HG03460 (cell line): ENCODE measurements around the gene CORIN.
"Not testable (repeated sequence)": the region's sequence is repeated elsewhere in the genome, so short reads cannot be mapped to it uniquely, and the experiment has no call there.

ENCODE experiments used
- ATAC-seq: cut with Tn5 transposase; IDR thresholded peaks from one replicate; pipeline ENCODE4 v1.9.1; 2021; ENCODE audit not compliant: unreplicated experiment

The CORIN gene

DNA sequence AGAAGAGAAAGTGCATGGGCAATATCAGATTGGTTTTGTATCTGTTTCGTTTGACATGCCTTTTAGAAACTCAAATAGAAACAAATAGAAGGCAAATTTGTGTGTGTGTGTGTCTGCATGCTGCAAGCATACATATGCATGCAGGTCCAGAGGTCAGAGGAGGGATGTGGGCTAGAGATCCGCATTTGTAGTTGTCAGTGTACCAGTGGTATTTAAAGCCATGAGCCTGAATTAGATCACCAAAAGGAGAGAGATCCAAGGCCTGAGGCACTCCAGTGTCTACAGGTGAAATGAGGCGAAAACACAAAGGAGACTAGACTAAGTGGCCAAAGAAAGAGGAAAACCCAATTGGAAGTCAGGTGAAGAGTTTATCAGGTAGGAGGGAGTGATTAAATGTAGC lies 106.7 kb downstream of the CORIN start:
- no peak for ATAC-seq

DNA sequence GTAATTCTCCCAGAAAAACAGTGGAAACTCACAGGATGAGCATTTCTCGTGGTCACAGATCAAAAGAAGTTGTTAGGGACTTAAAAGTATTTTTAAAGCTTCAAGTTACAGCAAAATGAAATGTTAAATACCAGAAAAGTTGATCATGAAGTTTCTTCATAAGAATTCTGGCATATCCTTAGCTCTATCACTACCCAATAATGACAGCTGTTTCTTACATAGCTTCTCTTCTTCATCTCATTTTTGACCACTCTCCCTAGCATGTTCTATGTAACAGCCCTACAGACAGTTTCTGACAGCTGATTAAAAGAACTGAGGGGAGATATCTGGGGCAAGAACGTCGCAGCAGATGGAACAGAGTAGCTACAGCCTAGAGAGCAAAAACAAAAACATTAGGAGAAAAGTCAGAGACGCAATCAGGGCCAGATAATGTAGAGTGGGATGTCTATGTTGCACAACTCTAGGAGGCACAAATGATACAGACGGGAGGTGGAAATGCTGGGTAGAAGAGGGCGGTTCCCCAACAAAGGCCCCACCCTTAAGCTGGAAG lies 108.7 kb downstream of the CORIN start:
- no peak for ATAC-seq

DNA sequence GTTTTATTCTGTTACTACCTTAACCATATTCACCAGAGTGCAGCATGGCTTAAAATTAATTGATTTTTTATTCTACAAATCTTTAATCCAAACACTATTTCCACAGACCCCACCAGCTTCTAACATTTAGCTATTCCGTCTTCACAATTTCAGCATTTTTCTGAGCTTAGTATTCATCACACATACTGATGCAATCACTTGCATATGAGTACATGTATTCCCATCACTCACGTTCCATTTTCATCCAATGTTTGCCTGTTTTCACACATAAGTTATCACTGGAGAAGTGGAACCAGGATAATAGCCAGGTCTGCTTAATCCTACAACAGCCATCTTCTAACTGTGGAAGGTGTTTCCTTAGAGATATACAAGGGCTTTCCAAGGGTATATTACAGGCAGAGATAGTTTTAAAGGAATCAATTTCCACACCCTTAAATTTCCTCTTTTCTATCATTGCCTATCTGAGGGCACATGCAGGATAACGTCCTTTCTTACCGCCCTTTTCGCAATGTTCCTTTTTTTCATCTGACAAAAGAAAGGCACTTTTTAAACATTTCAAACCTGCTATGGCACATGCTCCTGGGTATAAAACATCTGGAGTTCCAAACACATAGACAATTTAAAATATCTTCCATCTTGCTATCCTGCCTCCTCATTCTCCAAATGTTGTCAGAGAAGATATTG lies 115.8 kb downstream of the CORIN start:
- ATAC-seq = no peak

DNA sequence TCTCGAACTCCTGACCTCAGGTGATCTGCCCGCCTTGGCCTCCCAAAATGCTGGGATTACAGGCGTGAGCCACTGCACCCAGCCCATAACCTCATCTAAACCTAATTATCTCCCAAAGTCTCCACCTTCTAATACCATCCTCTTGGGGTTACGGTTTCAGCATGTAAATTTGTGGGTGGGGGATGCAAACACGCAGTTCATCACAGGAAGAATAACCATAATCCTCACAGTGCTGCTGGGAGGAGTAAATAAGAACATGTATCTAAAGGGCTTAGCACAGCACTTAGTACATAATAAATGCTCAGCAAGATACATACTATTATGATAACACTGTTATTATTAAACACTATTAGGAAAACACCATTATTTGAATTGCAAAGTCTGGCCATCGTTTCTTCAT lies 116.4 kb downstream of the CORIN start:
- no peak for ATAC-seq

DNA sequence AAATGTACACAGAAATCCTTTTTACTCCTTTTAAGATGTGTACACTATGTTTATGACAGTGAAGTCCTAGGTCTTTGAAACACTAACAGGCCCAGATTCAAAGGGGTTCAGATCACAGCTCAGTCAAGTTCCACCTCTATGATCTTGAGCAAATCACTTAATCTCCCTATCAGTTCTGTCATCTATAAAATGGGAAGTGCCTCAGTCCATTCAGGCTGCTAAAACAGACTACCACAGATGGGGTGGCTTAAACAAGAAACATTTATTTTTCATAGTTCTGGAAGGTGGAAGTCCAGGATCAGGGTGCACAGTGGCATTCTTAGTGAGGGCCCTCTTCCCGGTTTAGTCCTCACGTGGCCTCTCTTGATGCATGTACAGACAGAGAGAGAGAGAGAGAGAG lies 117.1 kb downstream of the CORIN start:
- ATAC-seq = no peak

DNA sequence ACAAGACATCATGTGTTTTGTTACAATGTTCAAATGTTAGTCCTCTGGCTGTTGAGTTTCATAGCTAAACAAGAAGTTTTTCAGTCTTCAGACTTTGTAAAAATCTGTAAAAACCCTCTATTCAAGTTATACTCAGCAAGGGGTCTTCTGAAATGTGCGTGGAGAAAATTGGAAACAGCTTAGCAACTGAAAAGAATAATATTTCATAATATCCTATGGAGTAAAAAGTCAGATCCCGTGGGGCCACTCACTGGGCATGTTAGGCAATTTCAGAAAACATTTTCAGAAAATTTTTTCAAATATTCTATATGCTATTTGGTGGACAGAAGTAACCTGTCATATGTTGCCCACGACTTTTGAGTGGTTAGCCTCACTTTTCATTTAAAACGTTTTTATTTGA lies 118.3 kb downstream of the CORIN start:
- ATAC-seq = no peak

DNA sequence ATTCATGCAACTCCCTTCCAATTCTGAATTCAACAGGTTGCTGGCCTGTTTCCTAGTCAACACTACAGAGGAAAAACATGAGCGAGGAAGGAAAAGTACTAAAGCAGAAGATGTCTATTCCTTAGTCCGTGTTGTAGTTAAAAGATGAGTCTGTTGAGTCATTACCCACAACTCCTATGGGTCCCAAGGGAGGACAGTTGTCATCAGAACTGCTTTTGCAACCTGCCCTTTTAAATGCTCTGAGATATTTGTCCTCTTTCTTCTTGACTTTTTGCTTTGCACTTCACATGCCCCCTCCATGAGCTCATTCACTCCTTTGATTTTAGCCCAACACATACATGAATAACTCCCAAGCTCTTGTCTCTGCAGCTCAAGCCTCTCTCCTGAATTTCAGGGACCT lies 119.2 kb downstream of the CORIN start:
- no peak for ATAC-seq

DNA sequence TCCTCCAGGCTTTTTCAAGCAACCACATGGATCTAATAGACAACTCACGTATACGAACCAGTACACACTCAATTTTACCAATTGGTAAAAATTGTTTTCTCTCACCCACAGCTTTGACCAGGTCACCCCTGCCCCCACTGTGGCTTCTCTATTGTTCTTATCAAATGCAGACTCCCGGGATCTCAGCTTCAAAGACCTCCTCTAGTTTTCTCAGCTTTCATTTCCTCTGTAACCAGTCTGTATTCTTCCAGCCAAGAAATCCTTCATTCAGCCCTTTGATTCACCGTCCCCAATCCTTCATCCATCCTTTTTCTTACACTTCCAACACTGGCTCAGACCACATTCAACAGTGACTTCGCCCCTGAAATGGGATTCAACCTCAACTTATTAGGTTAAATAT lies 120.7 kb downstream of the CORIN start:
- no peak for ATAC-seq

DNA sequence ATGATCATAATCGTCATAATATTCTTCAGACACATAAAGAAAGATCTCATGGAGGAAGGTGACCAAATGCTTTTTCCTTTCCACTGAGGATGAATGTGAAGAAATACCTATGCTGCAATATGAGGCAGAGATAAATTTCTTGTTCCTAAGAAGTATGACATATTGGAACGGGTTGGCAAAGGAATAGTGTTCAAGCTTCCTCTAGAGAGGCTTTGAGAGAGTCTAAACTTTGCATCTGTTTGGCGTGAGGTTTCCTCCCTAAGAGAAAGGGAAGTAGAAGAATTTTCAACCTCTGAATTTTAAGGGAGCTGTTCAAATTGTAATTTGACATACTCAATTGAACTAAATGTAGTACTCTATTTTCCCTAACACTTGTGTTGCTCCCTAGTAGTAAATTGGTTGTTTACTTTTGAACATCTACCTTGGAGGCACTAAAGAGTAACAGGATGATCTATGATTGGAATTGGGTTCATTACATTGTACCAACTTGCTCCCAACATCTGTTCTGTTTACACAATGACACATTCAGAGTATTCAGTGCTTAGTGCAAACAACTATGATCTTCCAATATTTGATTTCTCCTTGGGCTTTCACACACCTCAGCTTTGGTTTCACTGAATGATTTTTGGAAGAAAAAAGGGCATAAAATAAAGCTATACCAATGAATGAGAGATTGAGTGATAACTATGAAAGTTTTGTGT lies 122.0 kb downstream of the CORIN start:
- no peak for ATAC-seq

DNA sequence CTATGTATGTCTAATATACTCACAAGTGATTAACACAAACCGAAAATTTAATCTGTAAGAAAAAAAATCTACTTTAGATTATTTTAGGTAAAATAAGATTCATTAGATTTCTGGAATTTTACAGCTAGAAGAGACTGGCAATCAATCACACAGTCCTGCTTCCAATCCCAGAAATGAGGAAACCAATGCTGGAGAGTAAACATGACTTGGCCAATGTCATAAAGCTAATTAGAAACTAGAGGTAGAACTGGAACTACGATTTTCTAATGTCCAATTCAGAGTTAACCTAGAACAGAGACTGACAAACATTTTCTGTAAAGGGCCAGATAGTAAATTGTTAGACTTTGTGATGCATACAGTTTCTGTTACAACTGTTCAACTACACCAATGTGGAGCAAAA lies 123.6 kb downstream of the CORIN start:
- ATAC-seq = no peak

DNA sequence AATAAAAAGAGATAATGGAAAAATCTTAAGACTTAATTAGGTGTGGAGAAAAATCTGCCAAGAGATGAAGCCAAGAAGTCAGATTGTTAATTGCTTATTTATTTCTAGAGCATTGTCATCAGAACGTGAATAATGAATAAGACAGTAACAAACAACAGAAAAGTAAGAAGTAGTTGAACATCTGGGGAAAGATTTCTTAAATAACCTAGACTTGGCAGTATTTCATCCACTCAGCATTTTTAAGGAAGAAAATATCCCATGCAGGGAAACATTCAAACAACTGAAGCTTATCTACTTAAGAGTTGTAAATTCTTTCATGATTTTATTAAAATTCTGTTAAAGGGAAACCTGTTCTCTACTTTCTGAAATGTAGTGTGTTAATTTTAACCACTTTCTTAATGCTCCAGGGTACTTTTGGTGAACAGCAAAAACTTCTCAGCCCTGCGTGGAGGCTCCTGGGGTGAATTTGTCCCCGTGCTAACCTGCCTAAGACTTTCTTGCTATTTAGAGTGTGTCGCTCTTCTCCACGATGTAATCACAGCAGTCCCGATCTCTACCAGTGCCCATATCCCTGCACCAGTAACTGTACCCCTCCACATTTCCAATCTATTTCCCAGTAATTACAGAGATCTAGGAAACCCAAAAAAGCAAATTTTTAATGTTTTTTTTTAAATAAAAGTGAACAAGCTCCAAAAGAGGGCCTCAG lies 124.6 kb downstream of the CORIN start:
- ATAC-seq = no peak

DNA sequence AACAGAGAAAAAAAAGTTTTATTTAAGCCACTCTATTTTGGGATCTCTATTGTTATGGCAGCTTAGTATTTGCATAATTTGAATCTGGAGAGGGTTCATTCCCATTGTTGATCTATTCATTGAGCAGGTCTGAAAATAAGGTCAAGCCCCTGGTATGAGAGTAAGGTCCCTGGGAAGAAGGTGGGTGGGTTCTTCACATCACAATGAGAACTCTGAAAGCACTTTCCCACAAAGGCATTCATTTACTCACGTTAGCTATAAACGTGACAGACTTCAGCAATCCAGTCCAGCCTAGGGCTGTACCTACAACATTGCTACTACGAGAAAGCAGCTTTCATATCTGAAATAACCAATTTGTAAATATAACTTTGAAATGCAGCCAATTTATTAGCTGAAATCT lies 126.2 kb downstream of the CORIN start:
- ATAC-seq = no peak

DNA sequence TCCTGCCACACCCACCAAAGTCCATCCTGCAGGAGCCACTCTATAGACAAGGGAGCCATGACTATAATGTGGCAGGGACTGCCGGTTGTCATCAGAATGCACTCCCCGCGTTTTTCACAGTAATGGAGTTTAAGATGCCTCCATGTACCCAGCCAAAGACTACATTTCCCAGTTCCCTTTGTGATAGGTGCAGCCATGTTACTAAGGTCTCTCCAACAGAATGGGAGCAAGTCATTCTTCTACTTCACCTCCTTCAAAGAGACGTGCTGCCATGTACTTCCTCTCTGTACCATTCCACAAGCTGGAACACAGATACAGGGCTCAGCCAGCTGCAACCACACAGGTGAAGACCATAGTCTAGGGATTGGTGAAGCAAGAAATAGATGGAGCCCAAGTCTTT lies 126.7 kb downstream of the CORIN start:
- no peak for ATAC-seq

DNA sequence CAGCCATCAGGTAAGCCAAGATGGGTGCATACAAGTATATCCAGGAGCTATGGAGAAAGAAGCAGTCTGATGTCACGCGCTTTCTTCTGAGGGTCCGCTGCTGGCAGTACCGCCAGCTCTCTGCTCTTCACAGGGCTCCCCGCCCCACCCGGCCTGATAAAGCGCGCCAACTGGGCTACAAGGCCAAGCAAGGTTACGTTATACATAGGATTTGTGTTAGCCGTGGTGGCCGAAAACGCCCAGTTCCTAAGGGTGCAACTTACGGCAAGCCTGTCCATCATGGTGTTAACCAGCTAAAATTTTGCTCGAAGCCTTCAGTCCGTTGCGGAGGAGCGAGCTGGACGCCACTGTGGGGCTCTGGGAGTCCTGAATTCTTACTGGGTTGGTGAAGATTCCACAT lies 131.5 kb downstream of the CORIN start:
- not testable (repeated sequence) for ATAC-seq

DNA sequence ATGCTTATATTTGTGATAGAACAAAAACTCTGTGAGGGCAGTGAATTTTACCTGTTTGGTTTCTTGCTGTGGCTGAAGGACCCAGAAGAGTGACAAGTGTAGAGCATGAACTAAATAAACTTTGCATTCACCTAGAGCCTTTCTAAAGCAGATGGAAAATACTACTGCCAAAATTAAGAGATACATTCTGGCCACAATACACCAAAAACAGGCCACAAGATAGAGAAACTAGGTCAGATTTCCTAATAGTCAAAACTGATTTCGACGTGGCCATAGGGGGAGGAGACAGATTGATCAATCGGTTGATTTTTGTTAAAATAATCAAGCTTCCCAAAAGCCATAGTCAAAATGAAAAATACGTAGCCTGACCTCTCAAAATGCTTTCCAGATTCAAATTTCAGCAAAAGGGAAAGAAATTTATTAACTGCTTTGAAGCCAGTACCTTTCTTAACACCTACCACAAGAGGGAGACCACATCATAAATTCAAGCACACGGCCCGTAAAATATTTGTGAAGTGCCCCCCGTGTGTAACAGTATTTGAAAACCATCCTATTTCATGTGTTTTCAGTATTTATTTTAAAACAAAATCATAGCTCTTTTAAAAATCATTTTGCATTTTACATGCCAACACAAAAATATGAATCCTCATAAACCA lies 132.4 kb downstream of the CORIN start:
- ATAC-seq = no peak

DNA sequence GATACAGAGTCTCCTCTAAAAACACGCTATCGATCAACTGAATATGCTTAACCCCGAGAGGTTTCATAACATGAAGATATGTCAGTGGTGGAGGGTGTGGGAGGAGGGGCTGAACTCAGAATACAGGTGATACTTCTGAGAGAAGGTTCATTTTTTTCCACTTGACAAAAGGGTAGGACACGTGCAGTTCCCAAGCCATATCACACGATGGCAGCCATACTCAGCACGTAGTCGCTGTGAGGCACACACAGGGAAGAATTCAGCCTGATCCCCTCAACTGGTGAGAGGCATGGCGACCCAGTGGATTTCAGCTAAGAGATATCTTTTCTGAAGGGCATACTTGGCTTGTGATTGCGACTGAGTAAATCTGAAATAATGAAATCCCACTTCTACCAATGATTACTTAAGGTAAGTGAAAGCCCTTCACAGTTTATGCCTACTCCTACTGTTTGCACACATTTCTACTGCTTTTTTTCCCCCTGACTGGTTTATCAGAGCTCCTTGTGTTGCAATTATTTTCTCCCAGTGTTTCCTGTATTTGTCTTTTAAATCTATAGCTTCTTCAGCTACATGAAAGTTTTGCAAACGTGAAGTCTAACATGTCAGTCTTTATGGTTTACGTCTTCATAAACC lies 133.1 kb downstream of the CORIN start:
- ATAC-seq = no peak

DNA sequence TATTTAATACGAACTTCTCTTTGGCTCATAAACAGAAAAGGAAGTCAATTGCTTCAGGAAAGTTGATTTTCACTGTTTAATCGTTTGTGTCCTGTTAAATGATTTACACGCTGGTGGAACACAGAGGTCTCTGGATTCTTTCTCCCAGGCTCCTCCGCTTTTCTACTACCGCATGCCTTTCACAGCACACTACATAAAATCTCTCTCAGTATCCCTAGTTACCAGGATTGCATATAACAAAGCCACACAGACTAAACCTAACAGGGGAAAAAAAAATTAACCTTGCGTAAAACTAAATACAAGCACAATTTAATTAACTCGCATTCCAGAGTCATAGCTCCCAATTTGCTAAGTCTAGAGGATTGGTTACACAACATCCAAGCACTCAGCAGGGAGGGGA lies 133.9 kb downstream of the CORIN start:
- ATAC-seq = no peak

DNA sequence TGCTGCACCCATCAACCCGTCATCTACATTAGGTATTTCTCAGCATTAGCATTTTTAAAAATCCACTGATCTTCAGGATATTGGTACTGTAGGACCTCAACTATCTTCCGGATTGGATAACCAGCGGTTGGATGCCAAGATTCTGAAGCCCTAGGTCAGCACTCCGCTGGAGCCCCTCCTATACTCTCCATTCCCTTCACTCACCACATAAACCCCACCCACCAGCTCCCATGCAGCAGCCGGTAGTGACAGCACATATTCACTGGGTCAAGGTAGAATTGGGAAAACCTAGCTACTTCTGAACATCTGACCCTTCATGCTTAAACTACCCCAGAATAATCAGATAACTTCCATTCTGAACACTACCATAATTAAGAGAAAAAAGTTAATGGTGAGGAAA lies 134.9 kb downstream of the CORIN start:
- ATAC-seq = no peak

DNA sequence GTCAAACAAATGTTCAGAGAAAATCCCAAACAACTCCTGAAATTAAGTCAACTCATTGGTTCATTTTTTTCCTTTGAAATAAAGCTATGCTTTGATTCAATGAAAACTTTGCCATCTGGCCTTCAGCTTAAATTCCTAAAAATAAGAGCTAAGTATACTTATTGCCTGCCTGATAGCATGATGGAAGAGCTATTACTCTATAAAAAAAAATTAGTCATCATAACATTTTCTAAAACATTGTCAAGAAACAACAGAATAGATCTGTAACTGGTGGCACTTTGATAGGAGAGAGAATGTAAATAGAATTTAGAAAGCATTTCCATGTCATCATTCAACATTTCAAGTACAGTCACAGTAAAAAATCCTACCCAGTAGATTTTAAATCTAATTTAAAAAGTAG lies 136.6 kb downstream of the CORIN start:
- no peak for ATAC-seq

DNA sequence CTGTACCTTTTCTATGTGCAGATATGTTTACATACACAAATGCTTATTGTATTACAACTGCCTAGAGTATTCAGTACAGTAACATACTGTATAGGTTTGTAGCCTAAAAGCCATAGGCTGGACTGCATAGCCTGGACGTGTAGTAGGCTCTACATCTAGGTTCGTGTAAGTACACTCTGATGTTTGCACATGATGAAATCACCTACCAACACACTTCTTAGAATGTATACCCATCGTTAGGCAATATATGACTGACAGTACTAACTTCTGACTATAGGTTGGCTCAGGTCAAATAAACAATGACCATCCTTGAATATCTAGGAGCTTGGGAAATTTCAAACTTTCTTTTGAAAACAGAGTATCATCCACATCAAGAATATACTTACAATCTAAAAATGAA lies 139.0 kb downstream of the CORIN start:
- no peak for ATAC-seq

DNA sequence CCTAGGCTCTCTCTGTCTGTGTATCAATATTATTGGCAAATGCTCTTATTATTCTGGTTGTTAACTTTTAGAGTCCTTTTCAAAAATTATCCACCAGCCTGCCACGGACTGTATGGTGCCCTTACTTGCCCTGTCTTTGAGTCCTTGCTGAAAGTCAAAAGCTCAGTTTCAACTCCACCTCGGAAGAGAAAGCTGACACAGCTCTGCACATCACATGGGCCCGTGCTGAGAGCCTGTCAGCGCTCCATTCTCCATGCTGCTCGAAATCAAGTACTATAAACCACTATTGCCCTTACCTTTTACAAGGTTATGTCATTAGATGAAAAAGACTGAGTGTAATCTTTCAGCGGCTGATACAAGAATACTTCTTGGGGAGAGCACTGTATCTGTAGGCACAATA lies 141.0 kb downstream of the CORIN start:
- no peak for ATAC-seq
